Activated CD8-positive, alpha-beta memory T cell treated with anti-CD3 and anti-CD28 coated beads, Interleukin-2, amount 10 ng/mL, durations not matched to agents 7 days and 5 days (primary cell): ENCODE results near the gene LIPC. TPM values are rescaled to one million over a fixed set of nuclear protein-coding genes. Genes with fewer than 3 reads are reported as not detected.

Experiments
- ATAC-seq: fragments of 150-1000 bp; cut with Tn5 transposase; one replicate; pipeline ENCODE4 v1.10.0; 2021; ENCODE audit warnings: moderate library complexity
- CTCF ChIA-PET: fragments of 350-600 bp; sonication (Branson Sonifier 250); formaldehyde crosslinking; loops from one replicate; lab custom pipeline; 2021; ENCODE audit warnings: antibody characterized with exemption; lab: Charles Lee
- DNase-seq: peaks from one replicate; pipeline ENCODE4 v3.0.0-alpha.2; 2020
- H3K27ac Mint-ChIP-seq: one replicate; pipeline ENCODE4 v1.8.0; 2021; ENCODE audit warnings: mild to moderate bottlenecking, mixed read lengths
- H3K27me3 Mint-ChIP-seq: one replicate; pipeline ENCODE4 v1.8.0; 2021; ENCODE audit warnings: mixed read lengths
- H3K36me3 Mint-ChIP-seq: one replicate; pipeline ENCODE4 v1.8.0; 2021; ENCODE audit warnings: mild to moderate bottlenecking, mixed read lengths
- H3K4me1 Mint-ChIP-seq: one replicate; pipeline ENCODE4 v1.8.0; 2021; ENCODE audit warnings: mixed read lengths
- H3K4me3 Mint-ChIP-seq: one replicate; pipeline ENCODE4 v1.8.0; 2021; ENCODE audit warnings: mild to moderate bottlenecking, moderate library complexity, mixed read lengths
- H3K9me3 Mint-ChIP-seq: one replicate; pipeline ENCODE4 v1.8.0; 2022; ENCODE audit warnings: low read depth, mixed read lengths
- total RNA-seq, 2 experiments: library from RNA; stranded (reverse); gene quantifications; one replicate each; pipeline ENCODE4 v1.2.3, GENCODE V29; 2021

LIPC gene
- total RNA-seq, 2 experiments from 2014 or later: 5.3 to 9.0 TPM

- peaks cover 16% of the 10 kb centered on the region for H3K27me3 Mint-ChIP-seq
- no peak overlapping the region for H3K4me3 Mint-ChIP-seq
- CTCF ChIA-PET: no interaction called here
- H3K9me3 Mint-ChIP-seq: no peaks in the 10 kb centered on the region
- ATAC-seq (no peak), DNase-seq (peak; percentile 31)
- H3K4me1 Mint-ChIP-seq: peaks cover 22% of the 10 kb centered on the region
- peaks cover 1% of the 10 kb centered on the region for H3K36me3 Mint-ChIP-seq
- no peak overlapping the region for H3K27ac Mint-ChIP-seq
Measured at GRCh38 chr15:58553365-58553918, 121.7 kb downstream of the LIPC start.

GRCh38 chr15:58554758-58555157 is 123.0 kb downstream of the LIPC start:
- Mint-ChIP-seq H3K9me3 (no peaks in the 10 kb centered on the region), H3K36me3 (peaks cover 1% of the 10 kb centered on the region), H3K4me3 (no peak overlapping the region), H3K4me1 (peaks cover 22% of the 10 kb centered on the region), H3K27ac (no peak overlapping the region), H3K27me3 (peaks cover 16% of the 10 kb centered on the region)
- CTCF ChIA-PET: no interaction called here
- ATAC-seq (no peak), DNase-seq (no peak)

- H3K4me1 Mint-ChIP-seq: peaks cover 18% of the 10 kb centered on the region
- H3K36me3 Mint-ChIP-seq: peaks cover 1% of the 10 kb centered on the region
- no peak overlapping the region for H3K27ac Mint-ChIP-seq
- no peaks in the 10 kb centered on the region for H3K9me3 Mint-ChIP-seq
- ATAC-seq: no peak
- H3K4me3 Mint-ChIP-seq: no peak overlapping the region
- peaks cover 16% of the 10 kb centered on the region for H3K27me3 Mint-ChIP-seq
- CTCF ChIA-PET: no interaction called here
- no peak for DNase-seq
Measured at GRCh38 chr15:58555162-58556027, 123.6 kb downstream of the LIPC start.

- Mint-ChIP-seq H3K27me3 (peaks cover 16% of the 10 kb centered on the region), H3K4me1 (peaks cover 13% of the 10 kb centered on the region), H3K27ac (no peak overlapping the region), H3K4me3 (no peak overlapping the region), H3K36me3 (peaks cover 3% of the 10 kb centered on the region), H3K9me3 (no peaks in the 10 kb centered on the region)
- DNase-seq: no peak
- no peak for ATAC-seq
- CTCF ChIA-PET: interaction anchor here (1.2 kb wide), 1 partner anchor 19 kb away, joined by 4 read pairs; no protein-coding TSS in a partner anchor
Measured at GRCh38 chr15:58556028-58556361, 124.2 kb downstream of the LIPC start.

GRCh38 chr15:58556541-58556940 is 124.8 kb downstream of the LIPC start:
- H3K27ac Mint-ChIP-seq: no peak overlapping the region
- no peak for DNase-seq
- peaks cover 20% of the 10 kb centered on the region for H3K27me3 Mint-ChIP-seq
- H3K4me1 Mint-ChIP-seq: peaks cover 8% of the 10 kb centered on the region
- CTCF ChIA-PET: interaction anchor here (1.2 kb wide), 1 partner anchor 18 kb away, joined by 4 read pairs; no protein-coding TSS in a partner anchor
- H3K36me3 Mint-ChIP-seq: peaks cover 3% of the 10 kb centered on the region
- H3K9me3 Mint-ChIP-seq: no peaks in the 10 kb centered on the region
- ATAC-seq: no peak
- H3K4me3 Mint-ChIP-seq: no peak overlapping the region

GRCh38 chr15:58558777-58559176 is 127.0 kb downstream of the LIPC start:
- CTCF ChIA-PET: interaction anchor here (0.7 to 1.2 kb wide), 3 partner anchors 10 to 152 kb away, joined by 3 to 4 read pairs (median 3); no protein-coding TSS in a partner anchor

GRCh38 chr15:58559904-58560588 is 128.3 kb downstream of the LIPC start:
- CTCF ChIA-PET: no interaction called here
- H3K4me1 Mint-ChIP-seq: no peaks in the 10 kb centered on the region
- no peak overlapping the region for H3K4me3 Mint-ChIP-seq
- H3K27me3 Mint-ChIP-seq: peaks cover 13% of the 10 kb centered on the region
- no peaks in the 10 kb centered on the region for H3K9me3 Mint-ChIP-seq
- no peak for DNase-seq
- H3K36me3 Mint-ChIP-seq: peaks cover 2% of the 10 kb centered on the region
- ATAC-seq: no peak
- no peak overlapping the region for H3K27ac Mint-ChIP-seq

More at GRCh38 chr15:58558777-58559176, 127.0 kb downstream of the LIPC start:
- no peak overlapping the region for H3K4me3 Mint-ChIP-seq
- no peak overlapping the region for H3K27ac Mint-ChIP-seq
- H3K36me3 Mint-ChIP-seq: peaks cover 2% of the 10 kb centered on the region
- DNase-seq (no peak), ATAC-seq (no peak)
- peaks cover under 1% of the 10 kb centered on the region for H3K4me1 Mint-ChIP-seq
- no peaks in the 10 kb centered on the region for H3K9me3 Mint-ChIP-seq
- H3K27me3 Mint-ChIP-seq: peaks cover 18% of the 10 kb centered on the region

- no peaks in the 10 kb centered on the region for H3K9me3 Mint-ChIP-seq
- no peak overlapping the region for H3K27ac Mint-ChIP-seq
- peaks cover 2% of the 10 kb centered on the region for H3K36me3 Mint-ChIP-seq
- no peaks in the 10 kb centered on the region for H3K4me1 Mint-ChIP-seq
- H3K27me3 Mint-ChIP-seq: peaks cover 7% of the 10 kb centered on the region
- DNase-seq: no peak
- CTCF ChIA-PET: no interaction called here
- no peak overlapping the region for H3K4me3 Mint-ChIP-seq
- ATAC-seq: no peak
Measured at GRCh38 chr15:58561321-58561720, 129.5 kb downstream of the LIPC start.

GRCh38 chr15:58562135-58562534 is 130.3 kb downstream of the LIPC start:
- Mint-ChIP-seq H3K4me3 (no peak overlapping the region), H3K27ac (no peak overlapping the region), H3K4me1 (no peaks in the 10 kb centered on the region), H3K9me3 (no peaks in the 10 kb centered on the region), H3K36me3 (peaks cover 2% of the 10 kb centered on the region), H3K27me3 (peaks cover 4% of the 10 kb centered on the region)
- ATAC-seq: no peak
- CTCF ChIA-PET: interaction anchor here (0.7 kb wide), 1 partner anchor 317 kb away, joined by 4 read pairs; no protein-coding TSS in a partner anchor
- no peak for DNase-seq

- Mint-ChIP-seq H3K27ac (no peak overlapping the region), H3K4me1 (peaks cover 10% of the 10 kb centered on the region), H3K9me3 (peaks cover 2% of the 10 kb centered on the region), H3K27me3 (peaks cover 4% of the 10 kb centered on the region), H3K36me3 (peaks cover 4% of the 10 kb centered on the region), H3K4me3 (no peak overlapping the region)
- ATAC-seq (no peak), DNase-seq (no peak)
- CTCF ChIA-PET: no interaction called here
Measured at GRCh38 chr15:58564981-58565380, 133.2 kb downstream of the LIPC start.

GRCh38 chr15:58565619-58566018 is 133.8 kb downstream of the LIPC start:
- Mint-ChIP-seq H3K27me3 (peaks cover 4% of the 10 kb centered on the region), H3K4me3 (no peak overlapping the region), H3K9me3 (peaks cover 2% of the 10 kb centered on the region), H3K4me1 (peaks cover 10% of the 10 kb centered on the region), H3K36me3 (peaks cover 4% of the 10 kb centered on the region), H3K27ac (no peak overlapping the region)
- no peak for DNase-seq
- CTCF ChIA-PET: no interaction called here
- ATAC-seq: no peak

- Mint-ChIP-seq H3K27me3 (peaks cover 3% of the 10 kb centered on the region), H3K36me3 (peaks cover 2% of the 10 kb centered on the region), H3K4me1 (peaks cover 10% of the 10 kb centered on the region), H3K4me3 (no peak overlapping the region), H3K27ac (no peak overlapping the region), H3K9me3 (peaks cover 2% of the 10 kb centered on the region)
- DNase-seq (no peak), ATAC-seq (no peak)
- CTCF ChIA-PET: no interaction called here
Measured at GRCh38 chr15:58566029-58566428, 134.2 kb downstream of the LIPC start.

GRCh38 chr15:58568157-58568571 is 136.4 kb downstream of the LIPC start:
- Mint-ChIP-seq H3K27me3 (no peaks in the 10 kb centered on the region), H3K4me1 (peaks cover 10% of the 10 kb centered on the region), H3K36me3 (peaks cover 2% of the 10 kb centered on the region), H3K27ac (peak overlapping the region; percentile 41), H3K4me3 (no peak overlapping the region), H3K9me3 (peaks cover 2% of the 10 kb centered on the region)
- no peak for DNase-seq
- CTCF ChIA-PET: no interaction called here
- ATAC-seq: no peak
